Germinal center (tissue), 1 donor: ENCODE measurements around the gene RAD51B.
A peak's percentile ranks its signal among the peaks of the same experiment; 100 is the strongest.

Experiments
- DNase-seq: peaks from one replicate; pipeline ENCODE4 v3.0.0; 2012; ENCODE audit warnings: mixed read lengths, low spot score

The RAD51B gene

GRCh38 chr14:68235011-68235410, 415.4 kb downstream of the RAD51B start:
- no peak for DNase-seq

GRCh38 chr14:68236582-68237458, 417.2 kb downstream of the RAD51B start:
- DNase-seq: no peak

GRCh38 chr14:68238551-68238950, 419.0 kb downstream of the RAD51B start:
- DNase-seq: no peak

GRCh38 chr14:68238976-68239375, 419.4 kb downstream of the RAD51B start:
- DNase-seq: no peak

GRCh38 chr14:68239988-68240771, 420.6 kb downstream of the RAD51B start:
- no peak for DNase-seq

- DNase-seq: no peak
Measured at GRCh38 chr14:68241862-68242487, 422.4 kb downstream of the RAD51B start.

GRCh38 chr14:68243450-68244010, 424.0 kb downstream of the RAD51B start:
- no peak for DNase-seq

- DNase-seq: no peak
Measured at GRCh38 chr14:68244262-68244980, 424.8 kb downstream of the RAD51B start.

- DNase-seq: no peak
Measured at GRCh38 chr14:68245146-68246073, 425.8 kb downstream of the RAD51B start.

- no peak for DNase-seq
Measured at GRCh38 chr14:68246074-68246785, 426.7 kb downstream of the RAD51B start.

- DNase-seq: no peak
Measured at GRCh38 chr14:68246786-68247105, 427.2 kb downstream of the RAD51B start.

- no peak for DNase-seq
Measured at GRCh38 chr14:68247274-68247673, 427.7 kb downstream of the RAD51B start.

GRCh38 chr14:68247676-68248268, 428.2 kb downstream of the RAD51B start:
- DNase-seq: no peak

- peak; percentile 61 for DNase-seq
Measured at GRCh38 chr14:68248481-68249255, 429.1 kb downstream of the RAD51B start.

- no peak for DNase-seq
Measured at GRCh38 chr14:68249661-68250451, 430.3 kb downstream of the RAD51B start.

- DNase-seq: no peak
Measured at GRCh38 chr14:68250927-68251768, 431.6 kb downstream of the RAD51B start.

GRCh38 chr14:68251769-68252100, 432.2 kb downstream of the RAD51B start:
- DNase-seq: no peak
